Effector CD4-positive, alpha-beta T cell (primary cell): ENCODE data around the gene APLF.
"Not testable (repeated sequence)": the region's sequence is repeated elsewhere in the genome, so short reads cannot be mapped to it uniquely, and the experiment has no call there.

Experiments used
- DNase-seq: peaks from one replicate; pipeline ENCODE4 v3.0.0-alpha.2; 2020

Gene APLF

GRCh38 chr2:68536000-68536399 is 68.6 kb downstream of the APLF start:
- no peak for DNase-seq

- DNase-seq = no peak
Measured at GRCh38 chr2:68537011-68537410, 69.6 kb downstream of the APLF start.

GRCh38 chr2:68537809-68538208 is 70.4 kb downstream of the APLF start:
- DNase-seq = no peak

- DNase-seq = no peak
Measured at GRCh38 chr2:68544811-68545210, 77.4 kb downstream of the APLF start.

- no peak for DNase-seq
Measured at GRCh38 chr2:68548396-68548795, 81.0 kb downstream of the APLF start.

GRCh38 chr2:68553098-68553497 is 85.7 kb downstream of the APLF start:
- no peak for DNase-seq

GRCh38 chr2:68555425-68556206 is 88.2 kb downstream of the APLF start:
- not testable (repeated sequence) for DNase-seq

- no peak for DNase-seq
Measured at GRCh38 chr2:68556381-68556780, 89.0 kb downstream of the APLF start.

- no peak for DNase-seq
Measured at GRCh38 chr2:68558576-68558975, 91.2 kb downstream of the APLF start.

- no peak for DNase-seq
Measured at GRCh38 chr2:68559692-68560091, 92.3 kb downstream of the APLF start.

GRCh38 chr2:68560545-68560944 is 93.2 kb downstream of the APLF start:
- DNase-seq = no peak

- no peak for DNase-seq
Measured at GRCh38 chr2:68561372-68561771, 94.0 kb downstream of the APLF start.

GRCh38 chr2:68562934-68563333 is 95.5 kb downstream of the APLF start:
- DNase-seq = no peak

- no peak for DNase-seq
Measured at GRCh38 chr2:68564426-68564825, 97.0 kb downstream of the APLF start.

- DNase-seq = no peak
Measured at GRCh38 chr2:68565273-68565672, 97.9 kb downstream of the APLF start.

GRCh38 chr2:68565858-68566257 is 98.5 kb downstream of the APLF start:
- no peak for DNase-seq

GRCh38 chr2:68566362-68566761 is 99.0 kb downstream of the APLF start:
- DNase-seq = no peak

- DNase-seq = no peak
Measured at GRCh38 chr2:68568116-68568515, 100.7 kb downstream of the APLF start.

- DNase-seq = no peak
Measured at GRCh38 chr2:68569604-68570003, 102.2 kb downstream of the APLF start.

- DNase-seq = not testable (repeated sequence)
Measured at GRCh38 chr2:68570434-68570833, 103.0 kb downstream of the APLF start.

GRCh38 chr2:68574202-68574791 is 106.9 kb downstream of the APLF start:
- DNase-seq = no peak

- no peak for DNase-seq
Measured at GRCh38 chr2:68577183-68577582, 109.8 kb downstream of the APLF start.

- DNase-seq = no peak
Measured at GRCh38 chr2:68579689-68580088, 112.3 kb downstream of the APLF start.

GRCh38 chr2:68588589-68588988 is 121.2 kb downstream of the APLF start:
- DNase-seq = no peak

GRCh38 chr2:68589963-68590362 is 122.6 kb downstream of the APLF start:
- DNase-seq = no peak
